ENCODE data around the gene ZNF385C. TPM values are rescaled to one million over a fixed set of nuclear protein-coding genes. Genes with fewer than 3 reads are reported as not detected.

Gene ZNF385C
- total and polyA plus RNA-seq, 2 of the 13 experiments (the other 11 are each of a cell fraction or from before 2014, with no cell fraction given) = 2.3 to 6.1 TPM

GRCh38 chr17:42135664-42136653 lies 37.7 kb upstream of the ZNF385C start (continued):
- TF ChIP-seq SNAI1 (CRISPR knock-in tag; IDR thresholded peaks at IDR 0.05; ENCODE audit: borderline replicate concordance) (no peak), SP2 (CRISPR knock-in tag; IDR thresholded peaks at IDR 0.05) (no peak), HNRNPL (IDR thresholded peaks at IDR 0.05; ENCODE audit: low read depth, low read length) (no peak), HMGA1 (CRISPR knock-in tag; conservative IDR thresholded peaks at IDR 0.05) (no peak), SAP130 (CRISPR knock-in tag; IDR thresholded peaks at IDR 0.05; ENCODE audit: low read depth) (peak; percentile 98), MZF1 (CRISPR knock-in tag; IDR thresholded peaks at IDR 0.05; ENCODE audit: borderline replicate concordance) (no peak), BCL6 (CRISPR knock-in tag; IDR thresholded peaks at IDR 0.05) (peak; percentile 74), CREB1 (IDR thresholded peaks at IDR 0.05) (no peak), CREB1 (CRISPR knock-in tag; IDR thresholded peaks at IDR 0.05) (peak; percentile 55; the same call in 1 of the 2 replicates), EHMT2 (IDR thresholded peaks at IDR 0.05; ENCODE audit: borderline replicate concordance, low read depth, low read length) (no peak), ARNT (IDR thresholded peaks at IDR 0.05) (no peak), BHLHE40 (IDR thresholded peaks at IDR 0.05; ENCODE audit: low read length) (peak; percentile 74), ZNF616 (CRISPR knock-in tag; IDR thresholded peaks at IDR 0.05; ENCODE audit: low read depth) (no peak), ZNF710 (CRISPR knock-in tag; IDR thresholded peaks at IDR 0.05; ENCODE audit: borderline replicate concordance) (peak; percentile 35; the same call in 1 of the 2 replicates), AHDC1 (CRISPR knock-in tag; IDR thresholded peaks at IDR 0.05; ENCODE audit: borderline replicate concordance) (peak; percentile 69; the same call in 1 of the 2 replicates), ZBTB14 (CRISPR knock-in tag; IDR thresholded peaks at IDR 0.05) (no peak), ZFP36L2 (CRISPR knock-in tag; IDR thresholded peaks at IDR 0.05) (no peak), NFIB (CRISPR knock-in tag; IDR thresholded peaks at IDR 0.05; ENCODE audit: borderline replicate concordance) (no peak), ELF4 (CRISPR knock-in tag; IDR thresholded peaks at IDR 0.05; ENCODE audit: borderline replicate concordance) (no peak), BRD4 (CRISPR knock-in tag; IDR thresholded peaks at IDR 0.05) (no peak)
